BJ (cell line): ENCODE data around the gene B3GALT5. TPM values are rescaled to one million over a fixed set of nuclear protein-coding genes. Genes with fewer than 3 reads are reported as not detected.

Experiments
- CTCF ChIA-PET: fragments of 350-600 bp; formaldehyde crosslinking; extraction: SDS; loops from one replicate; lab custom pipeline; 2021; ENCODE audit warnings: antibody characterized with exemption, inconsistent platforms; lab: Yijun Ruan, JAX
- POLR2A ChIA-PET: fragments of 300-600 bp; sonication (Branson Sonifier 250); formaldehyde crosslinking; extraction: SDS; loops from one replicate; lab custom pipeline; 2021; ENCODE audit warnings: antibody characterized with exemption; lab: Charles Lee
- DNase-seq: peaks from one replicate; pipeline ENCODE4 v3.0.0-alpha.2; 2011; ENCODE audit warnings: low read depth
- H3K27me3 ChIP-seq: 2 replicates; pipeline ENCODE4 v1.6.0; 2011; ENCODE audit warnings: low read length; ENCODE audit not compliant: control insufficient read depth, insufficient read depth
- H3K36me3 ChIP-seq: 2 replicates; pipeline ENCODE4 v1.5.1; 2011; ENCODE audit warnings: low read length; ENCODE audit not compliant: control insufficient read depth, insufficient read depth
- H3K4me3 ChIP-seq: 2 replicates; pipeline ENCODE4 v1.5.1; 2011; ENCODE audit warnings: low read depth, mild to moderate bottlenecking, control low read depth, low read length
- CTCF ChIP-seq: IDR thresholded peaks from 2 replicates; pipeline ENCODE4 v1.5.1; 2011; ENCODE audit warnings: low read depth, mild to moderate bottlenecking, control low read depth, inconsistent platforms, low read length, moderate library complexity; ENCODE audit not compliant: insufficient read depth
- polyA plus RNA-seq: library from polyadenylated mRNA; depleted of rRNA; stranded (reverse); fragments of >200 nt; gene quantifications from 2 replicates; pipeline ENCODE4 v1.2.3, GENCODE V29; 2011

The B3GALT5 gene
- polyA plus RNA-seq, 1 experiment: 0.09 TPM

DNA sequence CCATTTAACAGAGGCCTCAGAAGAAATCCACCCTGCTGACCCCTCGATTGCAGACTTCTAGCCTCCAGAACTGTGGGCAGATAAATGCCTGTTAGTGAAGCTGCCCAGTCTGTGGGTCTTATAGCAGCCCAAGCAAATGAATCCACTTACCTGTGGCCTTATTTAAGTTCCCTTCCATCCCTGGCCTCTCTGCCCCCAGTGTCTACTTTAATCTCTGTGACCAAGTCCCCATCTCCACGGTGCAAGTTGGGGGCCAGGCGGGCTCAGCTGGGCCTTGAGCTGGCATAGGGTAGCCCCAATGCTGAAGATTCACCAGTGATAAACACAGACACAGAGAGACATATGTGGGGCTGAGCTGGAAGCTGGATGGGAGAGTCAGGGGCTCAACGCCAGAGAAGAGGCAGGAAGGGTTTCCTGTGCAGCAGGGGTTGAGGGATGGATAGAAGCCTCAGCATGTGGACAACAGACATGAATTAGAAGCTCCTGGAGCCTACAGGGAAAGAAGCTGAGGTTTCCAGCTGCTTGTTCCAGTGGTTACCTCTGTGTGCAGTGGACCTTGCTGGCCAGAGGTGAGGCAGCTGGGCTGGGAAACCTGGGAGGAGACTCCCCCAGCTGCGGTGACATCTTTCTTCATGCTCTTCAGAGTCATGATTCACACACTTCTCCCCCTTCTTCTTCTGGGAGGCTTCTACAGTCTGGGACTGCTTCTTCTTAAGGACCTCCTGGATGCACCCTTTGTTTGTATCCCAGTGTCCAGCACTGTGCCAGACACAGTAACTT lies 13.4 kb upstream of the B3GALT5 start:
- H3K27me3 ChIP-seq: 0 out of 2 replicates have a peak, but pooled peaks cover 4% of the 10 kb centered on the region
- no peak for TF ChIP-seq CTCF
- DNase-seq: no peak
- H3K36me3 ChIP-seq: no peaks in the 10 kb centered on the region
- CTCF ChIA-PET: interaction anchor here (1.0 kb wide), 1 partner anchor 14 kb away, joined by 3 read pairs; no protein-coding TSS in a partner anchor
- POLR2A ChIA-PET: no interaction called here
- H3K4me3 ChIP-seq: no peak overlapping the region

DNA sequence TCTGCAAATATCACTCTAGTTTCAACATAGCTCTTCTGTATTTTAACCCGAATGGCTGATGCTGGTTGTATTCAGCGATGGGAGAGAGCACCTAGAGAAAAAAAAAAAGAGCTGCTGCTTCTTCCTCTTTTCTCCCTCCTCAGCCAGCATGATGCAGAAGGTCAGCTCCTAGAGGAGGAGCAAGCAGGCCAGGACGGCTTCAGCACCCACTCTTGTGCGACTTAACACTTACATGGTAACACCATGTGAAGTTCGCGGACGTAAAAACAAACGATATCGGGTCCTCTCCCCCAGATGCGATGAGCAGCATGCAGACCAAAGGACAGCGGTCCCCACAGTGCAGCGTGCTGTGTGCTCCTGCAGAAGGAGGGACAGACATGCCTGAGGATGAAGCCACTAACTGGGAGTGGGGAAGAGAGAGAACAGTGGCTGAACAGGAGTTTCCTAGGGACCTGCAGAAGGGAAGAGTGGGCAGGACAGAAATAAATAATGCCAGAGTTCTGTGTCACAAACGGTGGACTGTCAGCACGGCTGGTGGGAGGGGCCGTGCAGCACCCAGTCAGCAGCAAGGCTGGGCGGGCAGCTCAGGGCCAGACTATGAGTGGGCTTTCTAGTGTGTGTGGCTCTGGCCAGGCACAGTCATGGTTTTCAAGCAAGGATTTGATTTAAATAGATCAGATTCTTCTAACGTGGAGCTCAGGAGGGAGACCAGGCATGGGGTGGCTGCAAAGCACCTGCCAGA lies 11.4 kb upstream of the B3GALT5 start:
- ChIA-PET POLR2A (no interaction called here), CTCF (interaction anchor here (1.0 to 1.1 kb wide), 2 partner anchors 10 to 115 kb away, joined by 3 to 5 read pairs; no protein-coding TSS in a partner anchor)
- Histone ChIP-seq H3K27me3 (0 out of 2 replicates have a peak, but pooled peaks cover 4% of the 10 kb centered on the region), H3K36me3 (no peaks in the 10 kb centered on the region), H3K4me3 (no peak overlapping the region)
- no peak for TF ChIP-seq CTCF
- DNase-seq: no peak

GRCh38 chr21:39602076-39602689 lies 10.6 kb upstream of the B3GALT5 start:
- CTCF ChIA-PET: interaction anchor here (1.0 to 1.7 kb wide), 3 partner anchors 11 to 114 kb away, joined by 3 to 5 read pairs (median 4); no protein-coding TSS in a partner anchor
- POLR2A ChIA-PET: no interaction called here
- TF ChIP-seq CTCF: no peak

DNA sequence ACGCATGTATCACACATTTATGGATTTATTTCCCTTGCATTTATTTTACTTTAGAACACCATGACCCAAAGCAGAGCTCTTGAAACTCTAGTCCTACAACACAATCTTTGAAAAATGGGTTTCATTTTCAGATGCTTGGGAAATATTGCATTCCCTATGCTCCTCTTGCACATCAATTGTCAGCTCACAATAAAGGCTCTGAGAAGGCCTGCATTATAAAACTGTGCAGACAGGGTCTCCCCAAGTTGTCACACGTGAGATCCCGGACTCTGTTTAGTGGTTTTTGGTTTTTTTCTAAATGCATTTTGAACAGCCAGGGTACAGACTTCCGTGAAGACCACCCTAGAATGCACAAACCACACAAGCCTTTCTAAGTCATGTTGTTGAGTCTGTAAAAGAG lies 9.9 kb upstream of the B3GALT5 start:
- ChIA-PET POLR2A (no interaction called here), CTCF (interaction anchor here (1.7 kb wide), 1 partner anchor 85 kb away, joined by 4 read pairs; no protein-coding TSS in a partner anchor)
- 0 out of 2 replicates have a peak, but pooled peaks cover 4% of the 10 kb centered on the region for H3K27me3 ChIP-seq
- no peak overlapping the region for H3K4me3 ChIP-seq
- no peaks in the 10 kb centered on the region for H3K36me3 ChIP-seq
- DNase-seq: no peak
- TF ChIP-seq CTCF: no peak

More at GRCh38 chr21:39602076-39602689, 10.6 kb upstream of the B3GALT5 start:
- DNase-seq: no peak
- no peaks in the 10 kb centered on the region for H3K36me3 ChIP-seq
- H3K27me3 ChIP-seq: 0 out of 2 replicates have a peak, but pooled peaks cover 4% of the 10 kb centered on the region
- H3K4me3 ChIP-seq: no peak overlapping the region
